ENCODE measurements around the gene PPP1R10.

DNA sequence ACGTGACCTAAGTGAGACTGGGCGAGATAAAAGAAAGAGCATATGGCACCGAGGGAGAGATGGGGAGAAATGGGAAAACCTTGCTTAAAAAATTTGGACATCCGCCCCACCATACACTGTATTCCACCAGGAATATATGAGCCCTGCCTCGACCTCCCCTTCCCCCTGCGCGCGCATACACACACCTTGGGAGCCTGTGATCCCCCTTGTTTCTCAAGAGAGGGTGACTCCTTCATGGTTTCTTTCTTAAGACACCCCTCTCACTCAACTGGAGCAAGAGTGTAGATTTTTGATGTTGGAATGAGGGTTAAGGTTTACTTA is 45.3 kb downstream of the PPP1R10 start:
- TF ChIP-seq CTCF (IDR thresholded peaks at IDR 0.05) (no peak), POLR2A (IDR thresholded peaks at IDR 0.05) (no peak)

Data from thyroid gland (tissue), 4 donors.